T47D (cell line): Measurements from ENCODE around the gene SPG7.
"Not testable (repeated sequence)": the region's sequence is repeated elsewhere in the genome, so short reads cannot be mapped to it uniquely, and the experiment has no call there.

Experiments
- DNase-seq, 2 experiments: peaks; one replicate each; pipeline versions ENCODE4 v3.0.0 to v3.0.0-alpha.2; 2011 to 2012; ENCODE audit warnings: low read depth in 1 of 2, low spot score in 1 of 2
- JUND ChIP-seq: IDR thresholded peaks from 2 replicates; pipeline ENCODE4 v1.6.1; 2012; ENCODE audit warnings: low read depth
- in situ Hi-C: cut with HindIII; loops from 2 replicates; pipeline ENCODE4 v1.10.0; 2016; ENCODE audit warnings: low sequenced_read_pairs, low pct_unique_long_range_greater_than_20kb

The SPG7 gene

GRCh38 chr16:89569506-89570341 lies 61.5 kb downstream of the SPG7 start:
- no peak for TF ChIP-seq JUND
- in situ Hi-C loops: no loop called here

DNA sequence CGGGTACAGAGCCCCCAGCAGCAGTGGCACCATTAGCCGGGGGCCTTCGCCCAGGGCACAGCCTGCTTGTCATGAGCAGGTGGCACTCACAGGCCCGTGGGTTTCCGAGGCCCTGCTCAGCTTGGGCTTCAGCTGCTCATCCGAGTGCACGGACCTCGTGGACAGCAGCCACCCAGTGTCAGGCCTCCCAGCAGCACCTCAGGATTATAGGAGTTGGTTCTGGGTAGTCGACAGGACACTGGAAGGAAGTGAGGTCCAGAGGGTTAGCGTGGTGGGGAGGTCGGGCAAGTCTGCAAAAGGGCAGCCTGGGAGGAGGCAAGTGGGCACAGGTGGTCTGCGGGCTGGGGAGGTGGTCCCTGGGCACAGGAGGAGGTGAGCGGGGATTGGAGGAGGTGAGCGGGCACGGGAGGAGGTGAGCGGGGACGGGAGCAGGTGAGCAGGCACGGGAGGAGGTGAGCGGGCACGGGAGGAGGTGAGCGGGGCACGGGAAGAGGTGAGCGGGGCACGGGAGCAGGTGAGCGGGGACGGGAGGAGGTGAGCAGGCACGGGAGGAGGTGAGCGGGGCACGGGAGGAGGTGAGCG lies 62.2 kb downstream of the SPG7 start:
- TF ChIP-seq JUND: no peak
- in situ Hi-C loops: no loop called here
- no peak for DNase-seq

More at GRCh38 chr16:89569506-89570341, 61.5 kb downstream of the SPG7 start:
- no peak for DNase-seq

GRCh38 chr16:89570983-89571598 lies 62.9 kb downstream of the SPG7 start:
- DNase-seq, in situ Hi-C loops: not testable (repeated sequence)

- DNase-seq: no peak
- no peak for TF ChIP-seq JUND
- in situ Hi-C loops: no loop called here
Observed at GRCh38 chr16:89571636-89572035, 63.4 kb downstream of the SPG7 start.

DNA sequence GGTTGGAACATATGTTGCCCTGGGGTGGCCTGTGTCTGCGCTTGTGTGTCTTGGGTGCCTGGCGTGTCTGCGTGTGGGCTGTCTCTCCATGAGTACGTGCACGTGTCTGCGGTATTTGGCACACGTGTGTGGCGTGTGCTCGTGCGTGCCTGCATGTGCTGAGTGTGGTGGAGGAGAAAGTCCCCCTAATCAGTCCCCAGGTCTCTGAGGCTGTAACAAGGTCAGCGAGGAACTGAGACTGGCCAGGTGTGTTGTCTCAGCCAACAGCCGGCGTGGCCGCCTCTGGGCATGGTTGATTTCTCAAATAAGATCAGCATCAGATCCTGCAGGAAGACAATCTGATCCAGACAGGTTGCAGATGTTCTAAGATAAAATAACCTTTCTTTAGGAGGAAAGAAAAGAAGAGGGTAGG lies 63.9 kb downstream of the SPG7 start:
- in situ Hi-C loops: no loop called here
- DNase-seq: peak; percentile 66 to 80
- TF ChIP-seq JUND: no peak

DNA sequence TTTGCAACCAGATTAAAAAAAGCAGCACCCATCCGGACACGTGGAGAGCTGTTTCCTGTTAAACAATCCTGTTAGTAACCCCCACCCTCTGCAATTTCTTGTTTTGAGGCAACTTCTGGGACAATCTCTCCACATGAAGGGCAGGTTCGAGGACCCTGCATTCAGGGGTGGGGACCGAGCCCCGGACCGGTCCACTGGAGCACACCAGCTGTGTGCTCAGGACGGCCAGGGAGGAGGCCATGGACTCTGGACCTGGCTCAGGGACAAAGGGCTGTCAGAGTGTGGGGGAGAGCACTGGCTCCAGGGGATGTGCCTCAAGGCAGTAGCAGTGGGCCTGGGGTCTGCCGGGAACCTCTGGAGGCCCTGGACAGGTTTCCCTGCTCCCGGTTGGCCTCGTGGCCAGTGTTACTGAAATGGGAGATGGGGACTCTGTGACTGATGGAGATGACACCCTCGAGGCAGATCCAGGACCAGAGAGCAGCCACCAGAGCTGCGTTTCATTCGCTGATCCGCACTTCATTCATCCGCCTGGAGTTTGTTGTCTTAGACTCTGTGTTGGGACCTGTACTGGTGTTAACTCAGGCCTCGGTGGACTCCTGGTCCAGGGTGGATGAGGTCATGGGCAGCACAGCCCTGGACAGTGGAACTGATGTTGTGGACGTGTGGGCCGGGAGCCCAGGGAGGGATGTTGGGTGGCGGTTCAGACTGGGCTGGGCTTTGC lies 64.4 kb downstream of the SPG7 start:
- DNase-seq: no peak
- in situ Hi-C loops: no loop called here
- TF ChIP-seq JUND: no peak

DNA sequence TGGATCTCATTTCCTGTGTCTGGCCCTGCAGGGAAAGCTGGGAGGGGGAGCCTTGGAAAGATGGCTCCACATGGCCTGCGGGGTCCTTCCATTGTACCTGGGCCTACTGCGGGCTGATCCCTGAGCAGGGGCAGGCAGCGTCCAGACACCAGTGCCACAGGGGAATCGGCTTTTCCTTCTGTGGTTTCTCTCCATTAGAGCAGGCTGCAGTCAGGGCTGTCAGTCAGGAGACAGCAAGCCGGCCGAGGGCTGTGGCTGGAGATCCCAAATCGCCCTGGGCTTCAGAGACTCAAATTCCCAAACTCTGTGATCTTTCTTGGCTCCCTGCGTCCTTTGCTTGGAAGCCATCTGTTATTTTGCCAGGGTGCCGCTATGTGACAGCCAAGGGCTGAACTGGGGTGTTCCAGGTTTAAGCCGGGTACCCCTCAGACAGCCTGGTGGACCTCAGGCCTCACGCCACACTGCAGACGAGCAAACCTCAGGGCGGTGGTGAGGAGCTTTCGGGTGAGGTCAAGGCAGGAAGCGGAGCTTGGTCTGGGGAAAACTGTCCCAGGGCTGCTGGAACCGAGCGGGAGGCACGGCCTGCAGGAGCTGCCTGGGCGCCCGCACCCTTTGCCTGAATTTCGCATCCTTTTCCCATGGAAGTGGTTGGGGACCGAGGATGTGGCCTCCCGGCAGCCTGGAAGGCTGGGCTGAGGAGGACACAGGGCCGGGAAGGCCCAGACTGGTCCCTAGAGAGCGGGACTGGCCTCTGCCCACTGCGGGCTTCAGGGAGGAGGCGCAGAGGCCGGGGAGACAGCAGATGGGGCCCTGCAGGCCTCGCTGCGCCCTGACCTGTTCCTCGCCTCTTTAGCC lies 65.8 kb downstream of the SPG7 start:
- no peak for TF ChIP-seq JUND
- in situ Hi-C loops: no loop called here
- DNase-seq: peak in 1 of 2 experiments; percentile 61

- no peak for TF ChIP-seq JUND
- in situ Hi-C loops: no loop called here
- no peak for DNase-seq
Observed at GRCh38 chr16:89574681-89575246, 66.6 kb downstream of the SPG7 start.

DNA sequence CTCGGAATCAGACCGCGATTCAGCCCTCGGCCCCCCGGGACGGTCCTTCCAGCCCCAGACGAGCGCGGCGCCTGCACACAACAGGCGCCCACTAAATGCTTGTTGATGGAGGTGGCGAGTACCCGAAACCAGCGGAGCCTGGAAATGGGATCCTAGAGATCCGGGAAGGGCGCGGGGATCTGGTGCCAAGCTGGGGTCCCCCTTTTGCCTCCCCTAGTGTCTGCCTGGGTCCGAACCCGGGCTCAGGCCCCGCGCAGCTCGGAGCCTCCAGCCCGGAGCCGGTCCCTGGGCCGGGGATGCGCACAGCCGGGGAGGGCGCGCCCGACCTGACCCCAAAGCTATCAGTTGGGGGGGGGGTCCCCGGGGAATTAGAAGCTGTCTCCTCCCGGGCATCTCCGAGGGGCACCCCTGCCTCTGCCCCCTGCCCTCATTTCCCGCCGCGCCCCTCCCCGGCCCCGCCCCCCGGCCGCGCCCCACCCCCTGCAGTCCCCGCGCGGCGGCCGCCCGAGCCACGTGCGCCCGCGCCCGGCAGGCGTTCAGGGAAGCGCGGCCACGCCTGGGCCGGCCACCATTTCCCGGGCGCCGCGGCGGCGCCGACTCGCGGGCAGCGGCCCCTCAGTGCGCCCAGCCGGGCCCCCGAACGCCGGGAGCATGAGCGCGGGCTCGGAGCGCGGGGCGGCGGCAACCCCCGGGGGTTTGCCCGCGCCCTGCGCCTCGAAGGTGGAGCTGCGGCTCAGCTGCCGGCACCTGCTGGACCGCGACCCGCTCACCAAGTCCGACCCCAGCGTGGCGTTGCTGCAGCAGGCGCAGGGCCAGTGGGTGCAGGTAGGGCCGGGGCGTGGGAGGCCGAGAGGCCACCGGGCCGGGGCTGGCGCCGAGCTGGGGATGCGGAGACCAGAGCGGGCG lies 67.3 kb downstream of the SPG7 start, which contains the start of gene CPNE7:
TSS of gene CPNE7 (plus strand) at position 512 of the 906 bp plus-strand sequence. CDS start at position 652, 140 bp downstream.
- in situ Hi-C loops: no loop called here
- TF ChIP-seq JUND: no peak
- peak in 1 of 2 experiments; percentile 64 for DNase-seq

- in situ Hi-C loops: no loop called here
- no peak for DNase-seq
Observed at GRCh38 chr16:89576153-89577054, 68.2 kb downstream of the SPG7 start.

More at GRCh38 chr16:89576153-89577054, 68.2 kb downstream of the SPG7 start:
- TF ChIP-seq JUND: no peak
